Testis (tissue), 2 donors: ENCODE data around the gene CRACDL.

Source experiments
- POLR2A ChIP-seq: fragments of 450-650 bp; IDR thresholded peaks from one replicate; pipeline ENCODE4 v1.6.1; 2017; ENCODE audit warnings: antibody characterized with exemption, mild to moderate bottlenecking, moderate library complexity
- TF ChIP-seq, protein P1 (sequence below), 3 experiments: fragments of 450-650 bp in 2 of 3; fragments of 200-600 bp in 1 of 3; sonication (generic) in 1 of 3; IDR thresholded peaks; one replicate each; pipeline ENCODE4 v1.5.1; 2016 to 2019; ENCODE audit warnings: antibody characterized with exemption in 3 of 3, mild to moderate bottlenecking in 2 of 3, moderate library complexity in 1 of 3

DNA sequence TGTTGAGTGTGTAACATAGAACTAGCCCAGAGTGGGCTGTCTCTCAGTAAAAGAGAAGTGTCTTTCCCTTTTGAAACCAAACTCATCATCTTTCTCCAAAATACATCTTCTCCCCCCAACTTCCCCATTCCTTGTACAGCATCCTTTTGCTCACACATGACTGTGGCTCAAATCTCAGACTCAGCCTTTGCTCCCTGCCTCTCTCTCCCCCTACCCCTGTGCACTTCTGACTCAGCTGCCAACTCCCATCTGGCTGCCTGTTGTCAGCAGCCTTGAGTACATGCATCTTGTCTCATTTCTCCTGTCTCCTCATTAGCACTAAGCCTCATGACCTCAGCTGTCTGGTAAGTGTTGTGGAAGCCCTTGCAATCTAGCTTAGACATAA is 187.0 kb downstream of the CRACDL start:
- TF ChIP-seq, protein P1, sequence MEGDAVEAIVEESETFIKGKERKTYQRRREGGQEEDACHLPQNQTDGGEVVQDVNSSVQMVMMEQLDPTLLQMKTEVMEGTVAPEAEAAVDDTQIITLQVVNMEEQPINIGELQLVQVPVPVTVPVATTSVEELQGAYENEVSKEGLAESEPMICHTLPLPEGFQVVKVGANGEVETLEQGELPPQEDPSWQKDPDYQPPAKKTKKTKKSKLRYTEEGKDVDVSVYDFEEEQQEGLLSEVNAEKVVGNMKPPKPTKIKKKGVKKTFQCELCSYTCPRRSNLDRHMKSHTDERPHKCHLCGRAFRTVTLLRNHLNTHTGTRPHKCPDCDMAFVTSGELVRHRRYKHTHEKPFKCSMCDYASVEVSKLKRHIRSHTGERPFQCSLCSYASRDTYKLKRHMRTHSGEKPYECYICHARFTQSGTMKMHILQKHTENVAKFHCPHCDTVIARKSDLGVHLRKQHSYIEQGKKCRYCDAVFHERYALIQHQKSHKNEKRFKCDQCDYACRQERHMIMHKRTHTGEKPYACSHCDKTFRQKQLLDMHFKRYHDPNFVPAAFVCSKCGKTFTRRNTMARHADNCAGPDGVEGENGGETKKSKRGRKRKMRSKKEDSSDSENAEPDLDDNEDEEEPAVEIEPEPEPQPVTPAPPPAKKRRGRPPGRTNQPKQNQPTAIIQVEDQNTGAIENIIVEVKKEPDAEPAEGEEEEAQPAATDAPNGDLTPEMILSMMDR (IDR thresholded peaks at IDR 0.05): no peak
- TF ChIP-seq POLR2A: no peak
